ENCODE measurements around the gene PIWIL1.

DNA sequence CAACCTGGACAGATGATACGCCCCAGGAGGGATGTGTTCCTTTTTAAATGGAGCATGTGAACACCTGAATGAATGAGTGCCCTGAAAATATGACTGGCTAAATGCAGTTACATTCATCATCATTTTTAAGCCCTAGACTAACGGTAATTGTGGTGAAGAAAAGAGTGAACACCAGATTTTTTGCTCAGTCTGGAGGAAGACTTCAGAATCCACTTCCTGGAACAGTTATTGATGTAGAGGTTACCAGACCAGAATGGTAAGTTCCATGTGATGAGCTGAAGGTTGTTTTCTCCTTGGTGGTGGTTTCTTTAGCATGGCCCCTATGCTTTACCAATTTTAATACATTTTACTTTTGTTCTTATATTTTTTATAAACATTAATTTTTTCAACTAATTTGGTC, 29.3 kb downstream of the PIWIL1 start:
- TF ChIP-seq CTCF (IDR thresholded peaks at IDR 0.05) (no peak), POLR2A (IDR thresholded peaks at IDR 0.05) (no peak)
